HAP-1 (cell line): ENCODE measurements around the gene MBLAC1.
A peak's percentile ranks its signal among the peaks of the same experiment; 100 is the strongest.

Experiments
- DNase-seq, 2 experiments: peaks; one replicate each; pipeline ENCODE4 v3.0.0-alpha.2; 2016 to 2020; ENCODE audit warnings: low spot score in 2 of 2
- H3K27me3 ChIP-seq: fragments of 250-450 bp; sonication (Bioruptor Pico); 2 replicates; pipeline ENCODE4 v1.5.1; 2020; ENCODE audit warnings: low read depth, mild to moderate bottlenecking, moderate library complexity
- H3K36me3 ChIP-seq: fragments of 250-450 bp; sonication (Bioruptor Pico); replicated peaks from 2 replicates; pipeline ENCODE4 v1.5.1; 2020; ENCODE audit warnings: mild to moderate bottlenecking
- H3K4me1 ChIP-seq: fragments of 250-450 bp; sonication (Bioruptor Pico); 2 replicates; pipeline ENCODE4 v1.5.1; 2020; ENCODE audit warnings: mild to moderate bottlenecking
- H3K4me3 ChIP-seq: fragments of 250-450 bp; sonication (Bioruptor Pico); 2 replicates; pipeline ENCODE4 v1.5.1; 2020; ENCODE audit warnings: mild to moderate bottlenecking, moderate library complexity
- H3K9me3 ChIP-seq: fragments of 250-450 bp; sonication (Bioruptor Pico); 2 replicates; pipeline ENCODE4 v1.5.1; 2020; ENCODE audit warnings: mild to moderate bottlenecking, moderate library complexity
- in situ Hi-C: fragments of 300-500 bp; cut with MboI; formaldehyde crosslinking; loops from 3 replicates; pipeline ENCODE4 v1.14.3; 2020; ENCODE audit warnings: low sequenced_read_pairs, inconsistent platforms, mixed read lengths

Gene MBLAC1

DNA sequence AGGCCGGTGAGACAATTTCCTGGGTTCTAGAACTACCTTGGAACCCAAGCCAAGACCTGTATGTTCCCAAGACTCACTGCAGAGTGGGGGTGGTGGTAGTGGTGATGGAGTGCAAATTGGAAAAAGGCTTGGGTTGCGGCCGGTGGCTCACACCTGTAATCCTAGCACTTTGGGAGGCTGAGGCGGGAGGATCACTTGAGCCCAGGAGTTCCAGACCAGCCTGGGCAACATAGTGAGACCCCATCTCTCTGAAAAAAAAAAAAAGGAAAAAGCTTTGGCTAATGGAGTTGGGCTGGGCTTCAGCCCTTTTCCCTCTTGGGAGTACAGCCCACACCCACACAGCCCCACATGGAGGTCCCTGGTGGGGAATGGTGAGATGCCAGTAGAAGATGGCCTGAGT is 21.2 kb upstream of the MBLAC1 start:
- H3K36me3 ChIP-seq: peaks cover 43% of the 10 kb centered on the region
- no peak overlapping the region for H3K4me3 ChIP-seq
- no peak for DNase-seq
- no peaks in the 10 kb centered on the region for H3K4me1 ChIP-seq
- H3K9me3 ChIP-seq: no peaks in the 10 kb centered on the region
- in situ Hi-C loops: no loop called here
- no peaks in the 10 kb centered on the region for H3K27me3 ChIP-seq

DNA sequence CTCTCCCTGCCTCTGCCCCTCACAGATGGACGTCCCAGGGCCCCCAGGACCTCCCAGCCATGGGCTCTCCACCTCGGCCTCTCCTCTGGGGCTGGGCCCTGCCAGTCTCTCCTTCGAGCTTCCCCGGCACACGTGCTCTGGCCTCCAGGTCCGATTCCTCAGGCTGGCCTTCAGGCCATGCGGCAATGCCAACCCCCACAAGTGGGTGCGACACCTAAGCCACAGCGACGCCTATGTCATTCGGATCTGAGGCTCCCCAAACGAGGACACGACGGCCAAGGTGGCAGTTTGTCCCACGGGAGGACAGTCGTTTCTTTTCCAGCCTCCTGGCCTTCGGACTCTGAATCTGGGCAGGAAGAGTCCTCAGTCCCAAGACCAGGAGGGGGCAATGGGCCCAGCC is 20.1 kb upstream of the MBLAC1 start:
- Histone ChIP-seq H3K27me3 (no peaks in the 10 kb centered on the region), H3K4me3 (no peak overlapping the region), H3K36me3 (peaks cover 48% of the 10 kb centered on the region), H3K4me1 (no peaks in the 10 kb centered on the region), H3K9me3 (no peaks in the 10 kb centered on the region)
- in situ Hi-C loops: no loop called here
- no peak for DNase-seq

DNA sequence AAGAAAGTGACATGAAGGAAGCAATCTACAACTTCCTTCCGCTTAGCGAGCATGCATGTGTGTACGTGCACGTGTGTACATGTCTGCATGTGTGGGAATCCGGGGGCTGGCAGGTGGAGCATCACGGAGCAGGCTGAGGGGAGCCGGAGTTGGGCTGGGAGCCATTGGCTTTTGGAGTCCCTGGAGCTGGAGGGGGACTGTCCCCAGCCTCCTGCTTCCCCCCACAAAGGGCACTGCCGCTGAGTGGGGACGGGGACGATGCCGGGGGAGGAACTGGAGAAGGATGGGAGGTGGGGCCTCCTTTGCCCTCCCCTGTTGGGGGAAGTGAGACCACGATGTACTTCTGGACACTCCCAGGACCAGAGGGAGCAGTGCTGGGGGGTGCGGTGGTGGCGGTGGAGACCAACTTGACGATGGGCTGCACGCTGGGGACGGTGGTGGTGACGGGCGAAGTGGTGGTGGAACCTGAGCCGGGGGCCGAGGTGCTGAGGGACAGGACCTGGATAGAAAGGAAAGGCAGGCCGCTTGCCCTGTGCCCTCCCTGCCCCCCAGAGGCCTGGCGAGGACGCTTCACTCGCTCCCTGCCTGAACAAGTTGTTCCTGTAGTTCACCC is 19.5 kb upstream of the MBLAC1 start:
- H3K4me3 ChIP-seq: no peak overlapping the region
- no peaks in the 10 kb centered on the region for H3K27me3 ChIP-seq
- no peaks in the 10 kb centered on the region for H3K4me1 ChIP-seq
- H3K9me3 ChIP-seq: no peaks in the 10 kb centered on the region
- DNase-seq: no peak
- in situ Hi-C loops: no loop called here
- peaks cover 52% of the 10 kb centered on the region for H3K36me3 ChIP-seq

DNA sequence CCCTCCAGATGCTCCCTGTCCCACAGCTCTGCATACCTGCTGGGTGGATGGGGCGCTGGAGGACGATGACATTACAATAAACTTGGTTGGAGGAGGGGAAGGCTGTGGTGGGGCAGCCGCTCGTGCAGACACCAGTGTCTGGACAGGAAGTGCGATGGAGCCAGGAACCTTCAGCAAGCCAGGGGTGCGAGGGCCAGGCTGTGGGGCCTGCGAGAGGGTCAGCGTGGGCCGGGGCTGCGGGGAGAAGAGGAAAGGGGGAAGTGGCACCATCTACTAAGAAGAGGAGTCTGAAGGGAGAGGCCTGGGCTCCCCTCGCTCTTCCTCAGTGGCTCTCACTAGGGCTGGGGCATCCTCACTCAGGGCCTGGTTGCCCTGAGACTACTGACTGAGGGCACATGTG is 18.9 kb upstream of the MBLAC1 start:
- Histone ChIP-seq H3K27me3 (no peaks in the 10 kb centered on the region), H3K9me3 (no peaks in the 10 kb centered on the region), H3K4me3 (no peak overlapping the region), H3K4me1 (no peaks in the 10 kb centered on the region), H3K36me3 (peaks cover 59% of the 10 kb centered on the region)
- in situ Hi-C loops: no loop called here
- no peak for DNase-seq

DNA sequence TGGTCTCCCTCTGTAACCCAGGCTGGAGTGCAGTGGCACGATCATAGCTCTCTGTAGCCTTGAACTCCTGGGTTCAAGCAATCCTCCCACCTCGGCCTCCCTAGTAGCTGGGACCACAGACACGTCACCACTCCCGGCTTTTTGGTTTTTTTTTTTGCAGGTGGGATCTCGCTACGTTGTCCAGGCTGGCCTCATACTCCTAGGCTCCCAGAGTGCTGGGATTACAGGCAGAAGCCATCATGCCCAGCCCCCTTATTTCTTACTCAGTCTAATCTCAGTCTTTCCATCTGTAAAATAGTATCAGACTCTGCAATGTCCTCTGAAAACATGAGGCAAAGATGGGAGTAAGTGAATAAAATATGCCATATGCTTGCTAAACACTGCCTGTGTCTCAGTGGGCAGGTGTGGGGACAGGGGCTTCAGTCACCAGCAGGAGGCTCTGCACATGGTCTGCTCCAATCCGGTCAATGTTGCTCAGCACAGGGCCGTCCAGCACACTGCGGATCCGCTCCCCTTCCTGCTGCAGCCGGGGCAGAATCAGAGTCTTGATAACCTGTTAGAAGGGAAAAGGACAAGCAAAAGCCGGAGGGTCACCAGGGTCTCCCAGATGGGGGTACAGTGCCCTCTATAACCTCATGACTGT is 17.1 kb upstream of the MBLAC1 start:
- no peak overlapping the region for H3K4me3 ChIP-seq
- H3K9me3 ChIP-seq: no peaks in the 10 kb centered on the region
- in situ Hi-C loops: no loop called here
- H3K4me1 ChIP-seq: no peaks in the 10 kb centered on the region
- no peak for DNase-seq
- peaks cover 66% of the 10 kb centered on the region for H3K36me3 ChIP-seq
- H3K27me3 ChIP-seq: no peaks in the 10 kb centered on the region

DNA sequence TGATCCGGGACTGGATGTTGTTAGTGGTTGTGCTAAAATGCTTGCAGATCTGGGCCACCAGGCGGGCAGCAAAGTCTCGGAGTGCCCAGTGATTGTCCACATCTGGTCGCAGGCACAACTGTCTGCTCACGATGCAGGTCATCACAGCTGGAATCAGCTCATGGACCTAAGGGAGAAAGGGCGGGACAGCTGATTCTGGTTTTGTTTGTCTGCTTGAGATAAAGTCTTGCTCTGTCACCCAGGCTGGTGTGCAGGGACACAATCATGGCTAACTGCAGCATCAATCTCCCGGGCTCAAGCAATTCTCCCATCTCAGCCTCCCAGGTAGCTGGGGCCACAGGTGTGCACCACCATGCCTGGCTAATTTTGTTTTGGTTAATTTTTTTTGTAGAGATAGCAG is 15.6 kb upstream of the MBLAC1 start:
- DNase-seq: no peak
- Histone ChIP-seq H3K4me1 (no peaks in the 10 kb centered on the region), H3K36me3 (peaks cover 59% of the 10 kb centered on the region), H3K27me3 (no peaks in the 10 kb centered on the region), H3K9me3 (no peaks in the 10 kb centered on the region), H3K4me3 (no peak overlapping the region)
- in situ Hi-C loops: no loop called here

DNA sequence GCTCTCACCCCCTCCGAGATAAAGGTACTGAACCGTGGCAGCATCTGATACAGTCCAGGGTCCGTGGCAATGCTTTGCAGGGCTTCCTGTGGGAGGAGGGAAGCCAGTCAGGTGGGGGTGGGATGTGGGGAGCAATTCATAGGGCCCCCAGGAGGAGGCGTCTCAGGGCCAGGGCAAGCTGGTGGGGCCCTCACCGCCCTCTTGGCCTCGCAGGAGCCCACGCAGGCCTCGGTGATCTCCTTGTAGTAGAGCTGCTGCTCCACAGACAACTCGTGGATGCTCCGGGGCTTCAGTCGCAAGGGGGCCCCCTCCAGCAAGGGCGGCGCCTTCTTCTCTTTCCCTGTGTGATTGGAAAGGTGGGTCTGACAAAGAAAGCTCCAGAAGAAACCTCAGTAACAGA is 14.9 kb upstream of the MBLAC1 start:
- no peak for DNase-seq
- Histone ChIP-seq H3K4me1 (no peaks in the 10 kb centered on the region), H3K36me3 (peaks cover 56% of the 10 kb centered on the region), H3K9me3 (no peaks in the 10 kb centered on the region), H3K27me3 (no peaks in the 10 kb centered on the region), H3K4me3 (no peak overlapping the region)
- in situ Hi-C loops: no loop called here

DNA sequence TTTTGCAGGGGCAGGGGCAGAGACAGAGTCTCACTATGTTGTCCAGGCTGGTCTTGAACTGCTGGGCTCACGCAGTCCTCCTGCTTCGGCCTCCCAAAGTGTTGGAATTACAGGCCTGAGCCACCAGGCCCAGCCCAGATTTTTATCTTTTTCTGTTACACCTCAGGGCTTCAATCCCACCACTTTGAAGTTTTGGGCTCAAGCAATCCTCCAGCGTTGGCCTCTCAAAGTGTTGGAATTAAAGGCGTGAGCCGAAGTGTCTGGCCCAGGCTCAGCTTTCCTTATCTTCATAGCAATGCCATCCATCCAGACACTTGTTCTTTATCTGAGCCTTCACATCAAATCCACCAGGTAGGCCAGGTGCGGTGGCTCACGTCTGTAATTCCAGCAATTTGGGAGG is 11.7 kb upstream of the MBLAC1 start:
- in situ Hi-C loops: no loop called here
- peaks cover under 1% of the 10 kb centered on the region; the same call in 1 of the 2 replicates for H3K4me1 ChIP-seq
- DNase-seq: no peak
- no peaks in the 10 kb centered on the region for H3K9me3 ChIP-seq
- peaks cover 37% of the 10 kb centered on the region for H3K36me3 ChIP-seq
- no peak overlapping the region for H3K4me3 ChIP-seq
- no peaks in the 10 kb centered on the region for H3K27me3 ChIP-seq

DNA sequence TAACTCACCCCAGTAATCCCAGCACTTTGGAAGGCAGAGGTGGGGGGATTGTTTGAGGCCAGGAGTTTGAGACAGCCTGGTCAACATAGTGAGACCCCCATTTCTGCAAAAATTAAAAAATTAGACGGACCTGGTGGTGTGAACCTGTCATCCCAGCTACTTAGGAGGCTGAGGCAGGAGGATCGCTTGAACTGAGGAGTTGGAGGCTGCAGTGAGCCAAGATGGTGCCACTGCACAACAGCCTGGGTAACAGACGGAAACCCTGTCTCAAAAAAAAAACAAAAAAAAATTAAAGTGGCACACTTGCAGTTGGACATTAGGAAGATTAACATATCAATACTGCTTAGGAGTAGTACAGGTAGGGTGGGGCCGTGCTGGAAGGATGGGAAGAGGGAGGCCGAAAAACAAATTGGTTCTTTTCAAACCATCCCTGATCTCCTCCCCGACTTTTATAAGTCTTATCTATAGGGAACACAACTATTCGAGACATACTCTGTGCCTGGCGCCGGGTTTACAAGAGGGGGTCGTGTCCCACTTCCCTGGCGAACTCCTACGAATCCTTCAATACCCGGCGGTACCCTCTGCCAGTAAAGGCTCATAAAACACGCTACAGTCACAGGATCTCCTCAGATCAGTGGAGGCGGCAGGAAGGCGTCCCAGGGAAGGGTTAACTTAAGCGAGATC is 8.2 kb upstream of the MBLAC1 start:
- Histone ChIP-seq H3K9me3 (no peaks in the 10 kb centered on the region), H3K4me3 (peak overlapping the region; percentile 84), H3K36me3 (peaks cover 9% of the 10 kb centered on the region), H3K4me1 (peaks cover 8% of the 10 kb centered on the region), H3K27me3 (no peaks in the 10 kb centered on the region)
- peak in 1 of 2 experiments; percentile 25 for DNase-seq
- in situ Hi-C loops: no loop called here

DNA sequence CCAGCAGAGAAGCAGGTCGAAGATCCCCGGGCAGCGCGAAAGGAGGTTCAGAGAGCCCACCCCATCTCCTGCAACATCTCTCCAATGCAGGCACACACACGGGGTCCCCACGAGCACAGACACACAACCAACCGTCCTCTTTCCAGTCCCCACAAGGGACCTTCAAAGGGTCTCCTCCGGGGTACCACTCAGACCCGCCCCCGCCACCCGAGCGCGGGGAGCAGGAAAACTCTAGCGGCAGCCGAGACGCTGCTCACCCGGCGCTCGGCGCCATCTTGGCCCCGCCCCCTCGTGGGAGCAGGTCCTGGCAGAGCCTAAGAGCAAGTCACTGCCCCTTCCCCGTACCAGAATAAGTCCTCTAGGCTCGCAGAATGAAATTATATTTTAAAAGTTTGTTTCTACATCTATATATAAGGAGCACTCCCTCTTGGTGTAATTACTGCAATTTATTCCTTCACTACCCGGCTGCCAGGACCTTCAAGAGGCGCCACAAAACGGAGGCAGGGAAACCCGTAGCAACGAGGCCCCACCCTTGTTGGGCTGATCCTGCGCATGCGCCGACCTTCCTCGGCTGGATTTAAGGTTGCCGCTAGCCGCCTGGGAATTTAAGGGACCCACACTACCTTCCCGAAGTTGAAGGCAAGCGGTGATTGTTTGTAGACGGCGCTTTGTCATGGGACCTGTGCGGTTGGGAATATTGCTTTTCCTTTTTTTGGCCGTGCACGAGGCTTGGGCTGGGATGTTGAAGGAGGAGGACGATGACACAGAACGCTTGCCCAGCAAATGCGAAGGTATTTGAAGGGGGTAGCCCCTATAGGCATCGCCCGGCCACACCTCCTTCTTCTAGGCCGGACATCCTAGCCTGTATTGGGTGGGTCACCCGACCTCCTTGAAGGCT is 7.4 kb upstream of the MBLAC1 start, which contains the start of the genes CNPY4 and TAF6:
Gene CNPY4, plus strand, starts transcription at position 563 of the 898 bp plus-strand sequence. Its CDS starts 111 bp downstream, at position 674.
Gene TAF6, minus strand, starts transcription at position 287 of the 898 bp plus-strand sequence. CDS start 5,149 bp downstream, outside the sequence.
- peak within 1 kb of the TSS; percentile 84 for H3K4me3 ChIP-seq
- H3K4me1 ChIP-seq: peaks cover 8% of the 10 kb centered on the region
- H3K27me3 ChIP-seq: no peaks in the 10 kb centered on the region
- peak; percentile 94 to 97 for DNase-seq
- peaks cover 5% of the 10 kb centered on the region; the same call in 1 of the 2 replicates for H3K36me3 ChIP-seq
- no peaks in the 10 kb centered on the region for H3K9me3 ChIP-seq
- in situ Hi-C loops: no loop called here

DNA sequence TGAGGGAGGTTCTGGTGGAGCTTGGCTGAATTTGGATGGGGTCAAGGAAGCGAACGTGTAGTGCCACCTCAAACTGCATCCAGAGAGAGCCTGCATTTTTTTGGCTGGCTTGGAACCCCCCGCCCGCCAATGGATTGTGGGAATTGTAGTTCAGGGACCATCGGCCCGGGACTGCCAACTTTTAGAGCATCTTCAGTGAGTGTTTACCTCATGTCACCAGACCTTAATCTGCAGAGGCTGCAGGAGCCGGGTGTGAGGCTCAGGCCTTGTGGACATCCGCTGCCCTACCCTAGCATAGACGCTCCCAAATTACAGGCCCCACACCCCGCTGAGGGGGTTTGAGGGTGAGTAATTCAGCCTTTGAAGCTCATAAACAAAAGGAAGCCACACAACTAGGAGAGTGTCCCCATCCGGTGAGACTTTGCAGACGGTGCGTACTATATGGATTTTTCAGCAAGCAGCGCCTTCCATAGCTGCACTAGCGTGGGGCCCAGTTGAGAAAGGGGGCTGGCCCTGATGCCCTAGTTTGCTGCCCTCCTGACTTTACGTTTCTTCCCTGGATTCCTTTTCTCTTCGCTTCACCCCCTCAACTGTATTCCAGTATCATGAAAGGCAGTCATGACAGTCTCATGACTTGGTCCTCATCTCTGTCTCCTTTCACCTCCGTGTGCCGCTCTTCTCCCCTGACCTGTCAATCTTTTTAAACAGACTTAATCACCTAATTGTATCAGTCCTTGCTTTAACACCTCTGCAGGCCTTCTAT is 6.6 kb upstream of the MBLAC1 start:
- Histone ChIP-seq H3K4me3 (peak overlapping the region; percentile 84), H3K36me3 (peaks cover 5% of the 10 kb centered on the region; the same call in 1 of the 2 replicates), H3K27me3 (no peaks in the 10 kb centered on the region), H3K4me1 (peaks cover 8% of the 10 kb centered on the region), H3K9me3 (no peaks in the 10 kb centered on the region)
- DNase-seq: peak; percentile 56 to 81
- in situ Hi-C loops: no loop called here

DNA sequence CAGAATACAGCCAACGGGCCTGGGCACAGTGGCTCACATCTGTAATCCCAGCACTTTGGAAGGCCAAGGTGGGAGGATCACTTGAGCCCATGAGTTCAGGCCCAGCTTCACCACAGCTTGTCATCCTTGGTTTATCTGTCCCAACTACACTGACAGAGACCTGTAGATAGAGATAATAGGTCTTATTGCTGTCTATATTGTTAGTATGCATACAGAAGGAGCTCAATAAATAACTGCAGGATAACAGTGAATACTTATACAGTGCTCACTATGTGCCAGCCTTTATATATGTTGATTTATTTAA is 6.1 kb upstream of the MBLAC1 start:
- DNase-seq: no peak
- in situ Hi-C loops: no loop called here
- Histone ChIP-seq H3K4me1 (peaks cover 8% of the 10 kb centered on the region), H3K4me3 (peak overlapping the region; percentile 84; the same call in 1 of the 2 replicates), H3K27me3 (no peaks in the 10 kb centered on the region), H3K36me3 (peaks cover 5% of the 10 kb centered on the region; the same call in 1 of the 2 replicates), H3K9me3 (no peaks in the 10 kb centered on the region)

DNA sequence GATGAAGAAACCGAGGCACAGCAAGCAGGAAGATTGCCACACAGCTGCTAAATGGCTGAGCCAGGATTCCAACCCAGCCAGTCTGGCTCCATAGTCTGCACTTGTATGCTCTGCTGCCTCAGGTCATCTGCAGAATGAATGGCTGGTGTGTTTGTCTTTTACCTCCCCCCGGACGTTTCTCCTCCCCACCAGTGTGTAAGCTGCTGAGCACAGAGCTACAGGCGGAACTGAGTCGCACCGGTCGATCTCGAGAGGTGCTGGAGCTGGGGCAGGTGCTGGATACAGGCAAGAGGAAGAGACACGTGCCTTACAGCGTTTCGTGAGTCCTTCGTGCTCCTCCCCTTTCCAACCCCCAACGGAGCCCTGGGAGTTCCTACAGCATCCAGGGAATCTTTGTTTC is 4.7 kb upstream of the MBLAC1 start:
- no peaks in the 10 kb centered on the region for H3K27me3 ChIP-seq
- peaks cover 8% of the 10 kb centered on the region for H3K4me1 ChIP-seq
- peaks cover 5% of the 10 kb centered on the region; the same call in 1 of the 2 replicates for H3K36me3 ChIP-seq
- H3K9me3 ChIP-seq: no peaks in the 10 kb centered on the region
- H3K4me3 ChIP-seq: no peak overlapping the region
- DNase-seq: no peak
- in situ Hi-C loops: no loop called here
